Stomach (tissue), 9 donors: ENCODE data around the gene SLC6A17. TPM values are rescaled to one million over a fixed set of nuclear protein-coding genes. Genes with fewer than 3 reads are reported as not detected.

ENCODE experiments used
- DNase-seq, 2 donors: peaks; one replicate each; pipeline versions ENCODE4 v3.0.0 to v3.0.0-alpha.2; 2013 to 2019
- H3K27ac ChIP-seq, 5 donors: fragments of 200-600 bp in 4 of 5; sonication (generic) in 4 of 5; one replicate each; pipeline ENCODE4 v1.5.1; 2013 to 2019; ENCODE audit warnings: mild to moderate bottlenecking in 1 of 5, moderate library complexity in 1 of 5
- H3K27me3 ChIP-seq, 3 donors: fragments of 200-600 bp; sonication (generic); one replicate each; pipeline ENCODE4 v1.5.1; 2017 to 2019; ENCODE audit warnings: mixed run types in 1 of 3
- H3K36me3 ChIP-seq, 4 donors: fragments of 200-600 bp; sonication (generic); 1 replicate in 3 of 4; 2 replicates in 1 of 4; pipeline ENCODE4 v1.5.1; 2016 to 2019
- H3K4me1 ChIP-seq, 4 donors: fragments of 200-600 bp; sonication (generic); one replicate each; pipeline ENCODE4 v1.5.1; 2016 to 2019
- H3K4me3 ChIP-seq, 4 donors: fragments of 200-600 bp; sonication (generic) in 3 of 4; one replicate each; pipeline ENCODE4 v1.5.1; 2016 to 2019; ENCODE audit warnings: mild to moderate bottlenecking in 1 of 4
- H3K9me3 ChIP-seq, 4 donors: fragments of 200-600 bp; sonication (generic); one replicate each; pipeline ENCODE4 v1.5.1; 2016 to 2019
- EP300 ChIP-seq: sonication (generic); formaldehyde crosslinking; IDR thresholded peaks from one replicate; pipeline ENCODE4 v1.6.1; 2017; ENCODE audit warnings: antibody characterized with exemption
- POLR2A ChIP-seq, 4 donors: fragments of 450-650 bp; IDR thresholded peaks; one replicate each; pipeline ENCODE4 v1.6.1; 2016; ENCODE audit warnings: antibody characterized with exemption in 4 of 4, control low read depth in 2 of 4, mild to moderate bottlenecking in 1 of 4, moderate library complexity in 1 of 4
- POLR2AphosphoS5 ChIP-seq, 3 donors: sonication (generic); formaldehyde crosslinking; IDR thresholded peaks; one replicate each; pipeline ENCODE4 v1.6.1; 2016; ENCODE audit warnings: antibody characterized with exemption in 3 of 3
- WGBS, 5 donors: extraction: QIAGEN DNeasy Blood & Tissue Kit in 3 of 5; methylation state at CpG; one replicate each; pipeline versions ENCODE4 v1.1.5 to v1.1.7; 2013 to 2018; 5-methylcytosine and 5-hydroxymethylcytosine counted together
- intact Hi-C: fragments of 100-400 bp; cut with DNase I; formaldehyde crosslinking; loops from one replicate; pipeline ENCODE4 v1.15.1; 2023; ENCODE audit warnings: low total_unique reads
- polyA plus RNA-seq, 3 donors: library from polyadenylated mRNA; stranded (reverse); fragments of 200-250 nt; gene quantifications; one replicate each; pipeline ENCODE4 v1.2.3, GENCODE V29; 2013
- total RNA-seq, 5 donors: library from RNA; depleted of rRNA; stranded (reverse); fragments of >200 nt; gene quantifications; one replicate each; pipeline versions ENCODE4 v1.1.0 to v1.2.3, GENCODE V29; 2014 to 2016
- TF ChIP-seq, protein P1 (sequence below), 7 experiments: fragments of 450-650 bp in 4 of 7; fragments of 200-600 bp in 3 of 7; sonication (generic) in 3 of 7; IDR thresholded peaks; one replicate each; pipeline ENCODE4 v1.5.1; 2016 to 2019; ENCODE audit warnings: antibody characterized with exemption in 7 of 7, control low read depth in 2 of 7, mild to moderate bottlenecking in 1 of 7
- donor health status: healthy with polysubstance abuse.
- donor health status: Bipolar disorder and iron deficiency.
- donor health status: healthy.

Gene SLC6A17
- total and polyA plus RNA-seq, 8 donors = 0.08 to 0.37 (median 0.14) TPM; not detected in 3

DNA sequence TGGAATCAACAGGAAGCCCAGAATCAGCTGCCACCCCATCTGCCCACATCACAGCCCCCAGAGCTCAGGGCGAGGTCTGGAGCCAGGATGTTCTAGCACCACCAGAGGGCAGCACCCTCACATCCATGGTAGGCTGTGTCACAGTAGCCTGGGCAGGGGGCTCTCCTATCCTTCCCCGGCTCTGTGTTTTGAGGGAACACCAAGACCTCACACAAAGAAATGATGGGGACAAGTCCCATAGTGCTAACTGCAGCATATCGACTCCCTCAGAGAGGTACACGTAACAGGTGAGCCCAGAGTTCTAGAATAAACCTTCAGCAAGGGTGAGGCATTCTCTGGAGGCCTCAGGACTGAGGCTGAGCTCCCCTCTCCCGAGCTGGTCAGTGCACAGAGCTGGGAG is 57.5 kb downstream of the SLC6A17 start:
- no peaks in the 10 kb centered on the region for H3K9me3 ChIP-seq
- H3K4me3 ChIP-seq = no peak overlapping the region
- H3K27ac ChIP-seq = no peak overlapping the region
- WGBS, 5 donors = 15 to 27% (median 23%) methylated on average over 4 to 5 of the region's 5 CpGs
- DNase-seq = peak; percentile 75 to 89
- intact Hi-C loops = loop anchor here (2.0 kb wide), 1 partner anchor 103 kb away; no protein-coding TSS in a partner anchor
- no peaks in the 10 kb centered on the region for H3K36me3 ChIP-seq
- TF ChIP-seq, protein P1, sequence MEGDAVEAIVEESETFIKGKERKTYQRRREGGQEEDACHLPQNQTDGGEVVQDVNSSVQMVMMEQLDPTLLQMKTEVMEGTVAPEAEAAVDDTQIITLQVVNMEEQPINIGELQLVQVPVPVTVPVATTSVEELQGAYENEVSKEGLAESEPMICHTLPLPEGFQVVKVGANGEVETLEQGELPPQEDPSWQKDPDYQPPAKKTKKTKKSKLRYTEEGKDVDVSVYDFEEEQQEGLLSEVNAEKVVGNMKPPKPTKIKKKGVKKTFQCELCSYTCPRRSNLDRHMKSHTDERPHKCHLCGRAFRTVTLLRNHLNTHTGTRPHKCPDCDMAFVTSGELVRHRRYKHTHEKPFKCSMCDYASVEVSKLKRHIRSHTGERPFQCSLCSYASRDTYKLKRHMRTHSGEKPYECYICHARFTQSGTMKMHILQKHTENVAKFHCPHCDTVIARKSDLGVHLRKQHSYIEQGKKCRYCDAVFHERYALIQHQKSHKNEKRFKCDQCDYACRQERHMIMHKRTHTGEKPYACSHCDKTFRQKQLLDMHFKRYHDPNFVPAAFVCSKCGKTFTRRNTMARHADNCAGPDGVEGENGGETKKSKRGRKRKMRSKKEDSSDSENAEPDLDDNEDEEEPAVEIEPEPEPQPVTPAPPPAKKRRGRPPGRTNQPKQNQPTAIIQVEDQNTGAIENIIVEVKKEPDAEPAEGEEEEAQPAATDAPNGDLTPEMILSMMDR (IDR thresholded peaks at IDR 0.05) = peak in 5 of 7 experiments; percentile 72 to 92 (median 84)
- TF ChIP-seq POLR2A (IDR thresholded peaks at IDR 0.05) (no peak), POLR2AphosphoS5 (IDR thresholded peaks at IDR 0.05) (no peak), EP300 (no peak)
- peaks cover 30 to 46% (median 41%) of the 10 kb centered on the region in 4 donors for H3K4me1 ChIP-seq
- H3K27me3 ChIP-seq = peaks cover 0 to 12% (median 10%) of the 10 kb centered on the region in 3 donors

DNA sequence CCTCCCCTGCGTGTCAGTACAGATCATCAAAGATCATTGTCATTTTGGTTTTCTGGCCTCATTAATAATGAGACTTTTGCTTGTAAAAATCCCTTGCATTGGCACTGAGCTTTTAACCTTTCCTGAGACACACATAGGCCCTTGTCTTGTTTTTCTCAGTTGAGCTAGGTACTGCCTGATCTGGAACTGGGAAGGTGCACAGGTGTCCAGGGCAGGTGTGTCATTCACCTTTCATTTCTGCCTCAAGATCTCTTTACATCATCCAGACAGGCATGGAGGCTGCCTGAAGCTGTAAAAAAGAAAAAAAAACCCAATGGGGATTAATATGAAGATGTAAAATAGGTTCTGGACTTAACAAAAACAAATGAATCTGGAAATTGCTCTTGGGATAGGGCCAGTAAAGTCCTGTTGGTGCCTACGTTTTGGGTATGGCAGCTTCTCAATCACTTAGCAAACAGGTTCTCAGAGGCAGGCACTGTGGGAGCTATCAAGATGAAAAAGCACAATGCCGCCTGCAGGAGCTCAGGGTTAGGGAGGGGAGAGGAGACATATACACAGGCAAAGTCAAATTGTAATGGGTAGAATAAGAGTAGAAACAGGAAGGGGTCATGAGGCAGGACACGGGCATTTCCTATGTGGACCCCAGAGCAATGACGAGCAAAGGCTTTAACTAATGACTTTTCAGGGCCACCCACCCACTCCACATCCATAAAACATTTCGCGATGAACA is 58.8 kb downstream of the SLC6A17 start:
- Histone ChIP-seq H3K36me3 (no peaks in the 10 kb centered on the region), H3K9me3 (no peaks in the 10 kb centered on the region), H3K27me3 (peaks cover 0 to 12% (median 10%) of the 10 kb centered on the region in 3 donors), H3K4me3 (peak overlapping the region; percentile 83 to 89 (median 84)), H3K27ac (peak overlapping the region; percentile 75 to 91 (median 90)), H3K4me1 (peaks cover 32 to 48% (median 42%) of the 10 kb centered on the region in 4 donors)
- DNase-seq = peak in 1 of 2 donors; percentile 61
- 28 to 49% (median 33%) methylated on average over 7 of the region's 7 CpGs for WGBS, 5 donors
- TF ChIP-seq POLR2AphosphoS5 (IDR thresholded peaks at IDR 0.05) (no peak), POLR2A (IDR thresholded peaks at IDR 0.05) (no peak), EP300 (no peak)
- TF ChIP-seq, protein P1 (IDR thresholded peaks at IDR 0.05) = no peak
- intact Hi-C loops = no loop called here

DNA sequence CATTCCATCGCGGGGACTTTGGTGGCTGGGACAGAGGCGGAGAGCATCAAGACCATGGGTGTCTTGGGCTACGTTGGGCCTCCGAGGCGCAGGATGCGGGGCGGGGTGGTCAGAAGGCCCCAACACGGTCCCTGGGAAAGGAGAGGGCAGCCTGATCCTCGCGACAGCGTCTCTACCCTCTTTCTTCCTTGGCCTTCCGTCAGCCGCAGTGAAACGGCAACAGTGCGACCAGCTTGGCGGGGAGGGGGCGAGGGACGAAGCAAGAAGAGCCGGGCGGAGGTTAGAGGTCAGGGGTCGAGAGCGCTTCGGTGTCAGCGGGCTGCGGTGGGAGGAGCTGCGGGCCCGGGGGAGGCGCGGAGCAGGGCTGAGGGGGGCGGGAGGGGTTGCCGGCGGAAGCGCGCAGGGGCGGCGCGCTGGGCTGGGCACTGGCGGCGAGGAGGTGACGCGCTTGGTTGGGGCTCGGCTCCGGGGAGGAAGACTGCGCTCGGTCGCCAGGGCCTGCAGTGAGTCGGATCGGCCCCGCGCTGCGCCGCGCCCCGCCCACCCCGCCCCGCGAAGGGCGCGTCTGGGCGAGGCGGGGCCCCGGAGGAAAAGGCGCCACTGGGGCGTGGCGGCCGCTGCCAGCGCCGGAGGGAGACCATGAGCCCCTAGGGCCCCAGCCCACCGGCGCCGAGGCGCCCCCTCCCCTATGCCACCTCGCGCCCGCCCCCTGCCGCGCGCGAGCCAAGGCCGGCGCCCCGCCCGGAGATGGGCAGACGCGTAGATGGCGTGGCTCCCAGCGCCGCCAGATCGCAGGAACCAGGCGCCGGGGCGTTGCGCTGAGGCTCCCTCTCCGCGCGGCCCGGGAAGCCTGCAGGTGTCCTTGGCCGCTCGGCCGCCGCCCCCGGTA is 59.7 kb downstream of the SLC6A17 start, which contains the start of gene KCNC4:
KCNC4 (plus strand) TSS at position 600 of the 889 bp plus-strand sequence. CDS start 1,186 bp downstream, outside the sequence.
- TF ChIP-seq POLR2AphosphoS5 (IDR thresholded peaks at IDR 0.05) (peak; percentile 31 to 39 (median 39)), POLR2A (IDR thresholded peaks at IDR 0.05) (no peak), EP300 (no peak)
- TF ChIP-seq, protein P1 (IDR thresholded peaks at IDR 0.05) = peak in 1 of 7 experiments; percentile 18
- Histone ChIP-seq H3K9me3 (no peaks in the 10 kb centered on the region), H3K4me3 (peak within 1 kb of the TSS; percentile 83 to 89 (median 84)), H3K36me3 (no peaks in the 10 kb centered on the region), H3K4me1 (peaks cover 38 to 57% (median 49%) of the 10 kb centered on the region in 4 donors), H3K27ac (peak within 1 kb of the TSS; percentile 75 to 91 (median 90)), H3K27me3 (peaks cover 0 to 12% (median 10%) of the 10 kb centered on the region in 3 donors)
- intact Hi-C loops = no loop called here
- 1 to 6% (median 2%) methylated on average over 21 to 103 of the region's 103 CpGs for WGBS, 5 donors
- peak; percentile 88 to 97 for DNase-seq
